Fibroblast of lung (primary cell): ENCODE results near the gene ETV6.

Source experiments
- CTCF ChIP-seq, 2 donors: IDR thresholded peaks in 1 of 2; conservative IDR thresholded peaks in 1 of 2; 1 replicate in 1 of 2; 2 replicates in 1 of 2; pipeline ENCODE4 v1.5.1; 2011 to 2012; ENCODE audit warnings: low read length in 2 of 2, control low read depth in 1 of 2, inconsistent platforms in 1 of 2, low read depth in 1 of 2, mild to moderate bottlenecking in 1 of 2
- EZH2 ChIP-seq: IDR thresholded peaks from 2 replicates; pipeline ENCODE4 v1.5.1; 2012; ENCODE audit warnings: low read length, control low read depth, mild to moderate bottlenecking; ENCODE audit errors: missing control alignments

- TF ChIP-seq EZH2 = no peak
- TF ChIP-seq CTCF (conservative IDR thresholded peaks at IDR 0.05 in 1 of 2, IDR thresholded peaks at IDR 0.05 in 1 of 2; ENCODE audit: low read depth in 1 of 2, low read length in 2 of 2) = no peak
Measured at GRCh38 chr12:11941606-11942337, 292.3 kb downstream of the ETV6 start.
